Parathyroid adenoma (tissue), 2 donors: ENCODE measurements around the gene PTPN22.

ENCODE experiments used
- H2AFZ ChIP-seq: fragments of 300-600 bp; sonication (generic); one replicate; pipeline ENCODE4 v1.7.0; 2017; ENCODE audit warnings: antibody characterized with exemption, mild to moderate bottlenecking
- H3K27ac ChIP-seq: fragments of 300-600 bp; sonication (generic); one replicate; pipeline ENCODE4 v1.7.0; 2017
- H3K27me3 ChIP-seq: fragments of 300-600 bp; sonication (generic); one replicate; pipeline ENCODE4 v1.7.0; 2017; ENCODE audit warnings: low read length; ENCODE audit not compliant: control insufficient read depth, insufficient read depth
- H3K36me3 ChIP-seq: fragments of 300-600 bp; sonication (generic); one replicate; pipeline ENCODE4 v1.7.0; 2017; ENCODE audit warnings: low read length; ENCODE audit not compliant: control insufficient read depth, insufficient read depth
- H3K4me1 ChIP-seq: fragments of 300-600 bp; sonication (generic); one replicate; pipeline ENCODE4 v1.7.0; 2017; ENCODE audit warnings: control low read depth
- H3K4me2 ChIP-seq: fragments of 300-600 bp; sonication (generic); one replicate; pipeline ENCODE4 v1.7.0; 2017; ENCODE audit warnings: low read length
- H3K4me3 ChIP-seq: fragments of 300-600 bp; sonication (generic); one replicate; pipeline ENCODE4 v1.7.0; 2017; ENCODE audit warnings: low read depth, low read length
- H3K79me2 ChIP-seq: fragments of 300-600 bp; sonication (generic); one replicate; pipeline ENCODE4 v1.7.0; 2017; ENCODE audit warnings: control low read depth
- H3K9ac ChIP-seq: fragments of 300-600 bp; sonication (generic); one replicate; pipeline ENCODE4 v1.7.0; 2017; ENCODE audit warnings: mild to moderate bottlenecking
- H3K9me3 ChIP-seq: fragments of 300-600 bp; sonication (generic); one replicate; pipeline ENCODE4 v1.7.0; 2017; ENCODE audit warnings: low read length; ENCODE audit not compliant: control insufficient read depth
- CTCF ChIP-seq: fragments of 300-600 bp; sonication (generic); IDR thresholded peaks from one replicate; pipeline ENCODE4 v1.7.0; 2017; ENCODE audit warnings: antibody characterized with exemption, mild to moderate bottlenecking
- donor health status: primary hyperparathyroidism.

PTPN22 gene

GRCh38 chr1:113891631-113892220 is 20.2 kb upstream of the PTPN22 start:
- H3K9me3 ChIP-seq: no peaks in the 10 kb centered on the region
- no peaks in the 10 kb centered on the region for H3K4me1 ChIP-seq
- H3K79me2 ChIP-seq: no peaks in the 10 kb centered on the region
- no peak for TF ChIP-seq CTCF
- H3K27ac ChIP-seq: no peak overlapping the region
- H2AFZ ChIP-seq: no peak overlapping the region
- no peak overlapping the region for H3K9ac ChIP-seq
- no peak overlapping the region for H3K4me2 ChIP-seq
- H3K4me3 ChIP-seq: no peak overlapping the region
- H3K27me3 ChIP-seq: no peaks in the 10 kb centered on the region
- H3K36me3 ChIP-seq: no peaks in the 10 kb centered on the region

- H3K27me3 ChIP-seq: no peaks in the 10 kb centered on the region
- no peaks in the 10 kb centered on the region for H3K79me2 ChIP-seq
- no peak overlapping the region for H3K27ac ChIP-seq
- no peak overlapping the region for H3K4me2 ChIP-seq
- H3K4me3 ChIP-seq: no peak overlapping the region
- no peaks in the 10 kb centered on the region for H3K4me1 ChIP-seq
- no peak overlapping the region for H3K9ac ChIP-seq
- H3K36me3 ChIP-seq: no peaks in the 10 kb centered on the region
- H2AFZ ChIP-seq: no peak overlapping the region
- no peak for TF ChIP-seq CTCF
- no peaks in the 10 kb centered on the region for H3K9me3 ChIP-seq
Observed at GRCh38 chr1:113890816-113891215, 19.3 kb upstream of the PTPN22 start.

- no peak for TF ChIP-seq CTCF
- H3K27me3 ChIP-seq: no peaks in the 10 kb centered on the region
- no peaks in the 10 kb centered on the region for H3K9me3 ChIP-seq
- H3K79me2 ChIP-seq: no peaks in the 10 kb centered on the region
- H3K4me2 ChIP-seq: no peak within 1 kb of the TSS
- H3K36me3 ChIP-seq: no peaks in the 10 kb centered on the region
- H2AFZ ChIP-seq: no peak within 1 kb of the TSS
- H3K4me1 ChIP-seq: no peaks in the 10 kb centered on the region
- H3K9ac ChIP-seq: no peak within 1 kb of the TSS
- no peak within 1 kb of the TSS for H3K4me3 ChIP-seq
- H3K27ac ChIP-seq: no peak within 1 kb of the TSS
Observed at GRCh38 chr1:113887402-113888175, 16.1 kb upstream of the PTPN22 start, which contains the start of gene BCL2L15. BCL2L15 (minus strand) TSS chr1:113887581; CDS start chr1:113887375, 206 bp downstream.

GRCh38 chr1:113886417-113887401 is 15.2 kb upstream of the PTPN22 start:
- Histone ChIP-seq H3K4me1 (no peaks in the 10 kb centered on the region), H3K27ac (no peak overlapping the region), H2AFZ (no peak overlapping the region), H3K4me2 (no peak overlapping the region), H3K4me3 (no peak overlapping the region), H3K9me3 (no peaks in the 10 kb centered on the region), H3K9ac (no peak overlapping the region), H3K79me2 (no peaks in the 10 kb centered on the region), H3K36me3 (no peaks in the 10 kb centered on the region), H3K27me3 (no peaks in the 10 kb centered on the region)
- no peak for TF ChIP-seq CTCF
